AG04449 (cell line): ENCODE data around the gene RSRP1.

Experiments
- CTCF ChIA-PET: fragments of 350-600 bp; formaldehyde crosslinking; extraction: SDS; loops from one replicate; lab custom pipeline; 2021; ENCODE audit warnings: antibody characterized with exemption; lab: Yijun Ruan, JAX
- POLR2A ChIA-PET: fragments of 400-600, 350-600 bp; formaldehyde crosslinking; extraction: SDS; loops from one replicate; lab custom pipeline; 2020; ENCODE audit warnings: antibody characterized with exemption, inconsistent platforms; lab: Yijun Ruan, JAX
- DNase-seq: peaks from one replicate; pipeline ENCODE4 v3.0.0-alpha.2; 2010; ENCODE audit warnings: low read depth, low spot score
- H3K4me3 ChIP-seq: 2 replicates; pipeline ENCODE4 v1.5.1; 2011; ENCODE audit warnings: low read depth, mild to moderate bottlenecking, control low read depth, low read length
- TF ChIP-seq, protein P1 (sequence below): IDR thresholded peaks from one replicate; pipeline ENCODE4 v1.5.1; 2011; ENCODE audit warnings: mild to moderate bottlenecking, moderate library complexity, low read length, control low read depth, inconsistent platforms; ENCODE audit not compliant: insufficient read depth; ENCODE audit errors: missing control alignments

The RSRP1 gene

DNA sequence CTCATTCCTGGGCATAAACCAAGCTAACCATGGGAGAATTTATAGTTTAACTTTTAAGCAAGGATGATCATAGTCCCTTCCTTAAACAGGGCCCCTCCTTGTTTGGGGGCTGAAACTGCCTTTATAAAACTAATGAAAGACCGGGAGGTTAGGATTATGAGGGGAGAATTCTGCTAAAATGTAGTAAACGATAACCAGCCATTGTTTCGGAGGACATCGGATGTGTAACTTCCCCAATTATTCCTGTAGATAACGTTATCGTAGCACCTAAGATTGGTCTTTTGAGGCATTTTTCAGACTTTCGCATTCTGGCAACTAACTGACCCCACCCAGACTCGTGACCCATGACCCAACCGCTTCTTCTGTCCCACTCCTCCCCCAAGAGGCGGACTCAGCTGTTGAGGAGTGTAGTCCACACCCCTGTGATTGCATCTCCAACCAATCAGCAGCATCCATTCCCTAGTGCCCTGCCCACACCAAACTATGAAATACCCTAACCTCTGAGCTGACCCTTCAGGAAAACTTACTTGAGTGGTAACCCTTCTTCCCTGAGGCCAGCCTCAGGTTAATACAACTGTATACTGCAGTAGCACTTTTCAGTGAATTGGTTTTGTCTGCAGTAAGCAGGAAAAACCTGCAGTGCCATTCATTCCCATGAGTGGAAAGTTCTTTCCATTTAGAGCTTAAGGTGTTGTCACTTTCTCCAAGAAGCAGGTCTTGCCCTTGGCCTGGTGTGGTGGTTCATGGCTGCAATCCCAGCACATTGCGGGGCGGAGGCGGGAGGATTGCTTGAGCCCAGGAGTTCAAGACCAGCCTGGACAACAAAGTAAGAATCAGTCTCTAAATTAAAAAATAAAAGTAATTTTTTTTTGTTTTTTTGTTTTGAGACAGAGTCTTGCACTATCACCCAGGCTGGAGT lies 14.1 kb downstream of the RSRP1 start:
- DNase-seq, result peak; percentile 38
- CTCF ChIA-PET, result interaction anchor here (1.1 to 2.6 kb wide), 3 partner anchors 12 to 386 kb away, joined by 3 to 8 read pairs (median 3); no protein-coding TSS in a partner anchor
- POLR2A ChIA-PET, result interaction anchor here (0.6 to 3.1 kb wide), 8 partner anchors 8 to 115 kb away, joined by 3 to 40 read pairs (median 5); partner anchors contain the start of gene RSRP1

DNA sequence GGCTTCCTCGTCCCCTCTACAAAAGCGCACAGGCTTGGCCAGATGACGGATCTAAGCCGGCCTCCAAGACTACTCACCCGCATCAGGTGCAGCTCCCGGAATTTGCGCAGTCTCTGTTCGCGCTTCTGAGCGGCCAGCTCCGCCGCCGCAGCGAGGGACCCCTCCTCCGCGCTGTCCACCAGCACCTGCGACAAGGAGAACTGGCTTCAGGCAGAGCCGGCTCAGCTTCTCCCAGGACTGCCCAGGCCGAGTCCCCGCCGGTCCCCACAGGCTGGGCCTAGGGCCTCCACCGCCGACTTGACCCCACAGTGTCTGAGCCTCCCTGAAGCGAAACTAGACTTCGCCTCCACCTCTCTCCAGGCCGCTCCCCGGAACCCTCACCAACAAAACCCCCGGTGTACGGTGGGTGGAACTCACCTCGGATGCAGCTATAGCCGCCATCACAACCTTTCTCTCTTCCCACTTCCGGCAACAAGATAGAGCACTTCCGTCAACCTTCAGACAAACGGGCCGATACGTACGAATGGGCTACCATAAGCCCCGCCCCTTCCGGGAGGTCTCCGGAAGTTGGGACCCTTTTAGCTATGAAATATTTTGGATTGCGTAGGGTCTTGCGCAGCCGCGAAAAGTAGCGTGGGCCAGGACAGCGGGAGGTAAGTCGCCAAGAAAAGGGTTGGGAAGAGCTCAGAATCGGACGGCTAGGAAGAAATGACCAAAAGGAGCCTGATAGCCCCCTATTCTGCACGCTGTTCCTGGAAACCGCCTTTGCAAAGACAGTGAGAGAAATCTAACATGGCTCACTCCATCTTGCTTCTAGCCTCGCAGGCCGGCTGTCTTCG lies 15.0 kb downstream of the RSRP1 start, which contains the start of gene SYF2:
SYF2 (minus strand) TSS at position 476 of the 839 bp plus-strand sequence; CDS start at position 441, 35 bp downstream.
- ChIA-PET POLR2A (interaction anchor here (0.6 to 3.1 kb wide), 10 partner anchors 9 to 116 kb away, joined by 3 to 40 read pairs (median 4); partner anchors contain the start of gene RSRP1), CTCF (interaction anchor here (1.0 to 2.6 kb wide), 6 partner anchors 13 to 385 kb away, joined by 3 to 17 read pairs (median 3); no protein-coding TSS in a partner anchor)
- TF ChIP-seq, protein P1, sequence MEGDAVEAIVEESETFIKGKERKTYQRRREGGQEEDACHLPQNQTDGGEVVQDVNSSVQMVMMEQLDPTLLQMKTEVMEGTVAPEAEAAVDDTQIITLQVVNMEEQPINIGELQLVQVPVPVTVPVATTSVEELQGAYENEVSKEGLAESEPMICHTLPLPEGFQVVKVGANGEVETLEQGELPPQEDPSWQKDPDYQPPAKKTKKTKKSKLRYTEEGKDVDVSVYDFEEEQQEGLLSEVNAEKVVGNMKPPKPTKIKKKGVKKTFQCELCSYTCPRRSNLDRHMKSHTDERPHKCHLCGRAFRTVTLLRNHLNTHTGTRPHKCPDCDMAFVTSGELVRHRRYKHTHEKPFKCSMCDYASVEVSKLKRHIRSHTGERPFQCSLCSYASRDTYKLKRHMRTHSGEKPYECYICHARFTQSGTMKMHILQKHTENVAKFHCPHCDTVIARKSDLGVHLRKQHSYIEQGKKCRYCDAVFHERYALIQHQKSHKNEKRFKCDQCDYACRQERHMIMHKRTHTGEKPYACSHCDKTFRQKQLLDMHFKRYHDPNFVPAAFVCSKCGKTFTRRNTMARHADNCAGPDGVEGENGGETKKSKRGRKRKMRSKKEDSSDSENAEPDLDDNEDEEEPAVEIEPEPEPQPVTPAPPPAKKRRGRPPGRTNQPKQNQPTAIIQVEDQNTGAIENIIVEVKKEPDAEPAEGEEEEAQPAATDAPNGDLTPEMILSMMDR, result no peak
- peak; percentile 62 for DNase-seq
- peak within 1 kb of the TSS; percentile 99 for H3K4me3 ChIP-seq

More for the DNA sequence above, 14.1 kb downstream of the RSRP1 start:
- peak overlapping the region; percentile 99 for H3K4me3 ChIP-seq
- TF ChIP-seq, protein P1, result no peak

DNA sequence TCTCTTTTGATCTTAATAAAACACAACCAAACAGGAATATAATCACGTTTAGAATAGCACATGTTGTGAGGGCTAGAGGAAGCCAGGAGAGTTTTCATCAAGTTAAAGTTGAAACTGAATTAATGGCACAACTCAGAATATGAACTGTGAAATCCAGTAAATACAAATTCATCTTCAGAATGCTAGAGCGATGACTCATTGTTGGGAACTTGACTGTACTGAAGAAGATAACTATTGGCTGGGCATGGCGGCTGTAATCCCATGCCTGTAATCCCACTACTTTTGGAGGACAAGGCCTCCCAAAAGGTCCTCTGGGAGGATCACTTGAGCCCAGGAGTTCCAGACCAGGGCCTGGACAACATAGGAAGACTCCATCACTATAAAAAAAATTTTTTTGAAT lies 23.8 kb downstream of the RSRP1 start:
- H3K4me3 ChIP-seq, result no peak overlapping the region
- ChIA-PET CTCF (interaction anchor here (1.5 to 1.6 kb wide), 2 partner anchors 15 to 18 kb away, joined by 3 to 11 read pairs; no protein-coding TSS in a partner anchor), POLR2A (no interaction called here)
- TF ChIP-seq, protein P1, result no peak
- DNase-seq, result no peak

DNA sequence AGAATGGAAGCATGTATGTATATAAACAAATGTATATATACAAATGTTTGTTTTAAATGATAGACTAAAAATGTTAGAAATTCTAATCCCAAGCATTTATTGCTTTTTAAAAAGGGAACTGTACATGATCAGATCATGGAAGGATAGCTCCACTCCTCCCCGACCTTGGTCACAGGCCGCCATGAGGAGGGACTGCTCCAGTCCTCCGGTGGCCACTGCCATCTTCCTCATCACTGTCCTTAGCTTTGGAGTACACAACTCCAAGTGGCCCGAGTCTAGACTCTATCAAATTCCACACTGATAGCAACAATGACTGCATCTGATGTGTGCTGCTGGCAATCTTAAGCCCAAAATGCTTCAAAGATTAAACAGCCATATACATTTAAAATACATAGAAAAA lies 24.6 kb downstream of the RSRP1 start:
- DNase-seq, result no peak
- TF ChIP-seq, protein P1, result no peak
- no peak overlapping the region for H3K4me3 ChIP-seq
- POLR2A ChIA-PET, result interaction anchor here (0.5 kb wide), 1 partner anchor 13 kb away, joined by 3 read pairs; no protein-coding TSS in a partner anchor
- CTCF ChIA-PET, result interaction anchor here (1.5 to 1.6 kb wide), 2 partner anchors 14 to 18 kb away, joined by 3 to 11 read pairs; no protein-coding TSS in a partner anchor

DNA sequence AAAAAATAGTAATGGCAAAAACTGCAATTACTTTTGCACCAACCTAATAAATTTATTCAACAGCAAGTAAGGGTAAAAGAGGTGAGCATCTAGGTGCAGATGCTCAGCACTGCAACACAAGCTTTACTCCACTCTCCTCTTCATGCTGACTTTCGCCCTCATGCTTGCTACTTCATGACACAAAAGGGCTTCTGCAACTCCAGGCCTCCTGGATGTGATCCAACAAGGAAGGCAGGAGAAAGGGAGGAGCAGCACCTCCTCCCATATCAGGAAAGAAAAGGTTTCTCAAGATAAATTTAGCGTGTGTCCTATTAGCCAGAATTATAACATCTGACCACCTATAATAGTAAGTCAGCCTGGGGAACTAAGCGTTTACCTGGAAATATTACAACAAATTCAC lies 26.6 kb downstream of the RSRP1 start:
- ChIA-PET CTCF (interaction anchor here (2.0 kb wide), 1 partner anchor 16 kb away, joined by 8 read pairs; no protein-coding TSS in a partner anchor), POLR2A (interaction anchor here (0.7 kb wide), 1 partner anchor 283 kb away, joined by 3 read pairs; no protein-coding TSS in a partner anchor)
- DNase-seq, result no peak
- TF ChIP-seq, protein P1, result no peak
- H3K4me3 ChIP-seq, result no peak overlapping the region
